Measurements from ENCODE around the gene RAB6B.

DNA sequence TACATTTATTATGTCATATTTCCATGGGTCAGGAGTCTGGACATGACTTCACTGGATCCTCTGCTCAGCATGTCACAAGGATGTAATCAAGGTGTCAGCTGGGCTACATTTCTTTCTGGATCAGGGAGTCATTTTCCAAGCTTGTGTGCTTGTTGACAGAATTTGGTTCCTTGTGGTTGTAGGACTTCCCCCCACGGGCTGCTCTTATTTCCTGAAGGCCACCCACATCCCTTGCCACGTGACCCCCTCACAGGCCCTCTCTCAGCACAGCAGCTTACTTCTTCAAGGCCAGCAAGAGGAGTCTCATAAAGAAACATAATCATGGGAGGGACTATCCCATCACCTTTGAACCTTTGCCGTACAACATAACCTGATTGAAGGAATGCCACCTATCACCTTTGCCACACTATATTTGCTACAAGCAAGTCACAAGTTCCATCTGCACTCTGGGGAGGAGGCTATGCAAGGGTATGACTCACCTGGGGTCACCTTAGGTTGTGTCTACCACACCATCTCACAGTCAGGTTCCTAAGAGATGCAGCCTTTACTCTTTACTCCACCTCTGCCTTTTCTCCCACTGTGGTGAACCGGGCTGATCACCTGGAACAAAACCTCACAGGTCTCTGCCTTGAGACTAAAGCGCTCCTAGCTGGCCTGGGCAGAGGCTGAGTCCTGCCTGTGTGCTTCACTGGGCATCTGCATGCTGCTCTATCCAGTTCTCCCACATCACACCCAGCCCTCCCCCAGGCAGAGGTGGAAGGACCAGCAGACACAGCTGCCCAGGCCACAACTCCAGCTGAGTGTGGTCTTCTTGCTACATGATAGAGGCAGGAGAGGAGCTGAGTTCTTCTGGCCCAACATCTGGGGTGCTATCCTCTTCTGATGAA lies 13.5 kb downstream of the RAB6B start:
- TF ChIP-seq, protein P1, sequence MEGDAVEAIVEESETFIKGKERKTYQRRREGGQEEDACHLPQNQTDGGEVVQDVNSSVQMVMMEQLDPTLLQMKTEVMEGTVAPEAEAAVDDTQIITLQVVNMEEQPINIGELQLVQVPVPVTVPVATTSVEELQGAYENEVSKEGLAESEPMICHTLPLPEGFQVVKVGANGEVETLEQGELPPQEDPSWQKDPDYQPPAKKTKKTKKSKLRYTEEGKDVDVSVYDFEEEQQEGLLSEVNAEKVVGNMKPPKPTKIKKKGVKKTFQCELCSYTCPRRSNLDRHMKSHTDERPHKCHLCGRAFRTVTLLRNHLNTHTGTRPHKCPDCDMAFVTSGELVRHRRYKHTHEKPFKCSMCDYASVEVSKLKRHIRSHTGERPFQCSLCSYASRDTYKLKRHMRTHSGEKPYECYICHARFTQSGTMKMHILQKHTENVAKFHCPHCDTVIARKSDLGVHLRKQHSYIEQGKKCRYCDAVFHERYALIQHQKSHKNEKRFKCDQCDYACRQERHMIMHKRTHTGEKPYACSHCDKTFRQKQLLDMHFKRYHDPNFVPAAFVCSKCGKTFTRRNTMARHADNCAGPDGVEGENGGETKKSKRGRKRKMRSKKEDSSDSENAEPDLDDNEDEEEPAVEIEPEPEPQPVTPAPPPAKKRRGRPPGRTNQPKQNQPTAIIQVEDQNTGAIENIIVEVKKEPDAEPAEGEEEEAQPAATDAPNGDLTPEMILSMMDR (conservative IDR thresholded peaks at IDR 0.05 in 1 of 2, IDR thresholded peaks at IDR 0.05 in 1 of 2; ENCODE audit: low read depth in 1 of 2, low read length in 2 of 2), result no peak
- no peak for TF ChIP-seq EZH2 (IDR thresholded peaks at IDR 0.05; ENCODE audit: low read length, missing control alignments)
